K562 (cell line): ENCODE data around the gene KIAA0319L. TPM values are rescaled to one million over a fixed set of nuclear protein-coding genes. Genes with fewer than 3 reads are reported as not detected.

Experiments
- ATF3 ChIP-seq, 2 experiments: fragments of 450-650 bp in 1 of 2; sonication (generic) in 1 of 2; formaldehyde crosslinking in 1 of 2; IDR thresholded peaks in 1 of 2; conservative IDR thresholded peaks in 1 of 2; 2 replicates each; pipeline versions ENCODE4 v1.6.1 to v1.8.1; 2016 to 2023; ENCODE audit warnings: mild to moderate bottlenecking in 2 of 2, moderate library complexity in 2 of 2, inconsistent platforms in 1 of 2, missing genetic modification reagents in 1 of 2
- BMI1 ChIP-seq: fragments of 150-350 bp; IDR thresholded peaks from 2 replicates; pipeline ENCODE4 v1.6.1; 2014; ENCODE audit warnings: low read length
- CGGBP1 ChIP-seq: fragments of 250-450 bp; sonication (Bioruptor Pico); IDR thresholded peaks from 2 replicates; pipeline ENCODE4 v1.9.0; 2021; ENCODE audit warnings: mild to moderate bottlenecking
- E2F8 ChIP-seq: fragments of 450-650 bp; IDR thresholded peaks from 2 replicates; pipeline ENCODE4 v1.7.1; 2018; ENCODE audit warnings: mild to moderate bottlenecking, low read depth; ENCODE audit not compliant: partially characterized antibody
- ETS1 ChIP-seq: conservative IDR thresholded peaks from 2 replicates; pipeline ENCODE4 v1.6.1; 2011; ENCODE audit warnings: low read depth, mild to moderate bottlenecking, low read length; ENCODE audit not compliant: control insufficient read depth
- FOXA1 ChIP-seq: fragments of 450-650 bp; IDR thresholded peaks from 2 replicates; pipeline ENCODE4 v1.6.1; 2016; ENCODE audit warnings: mild to moderate bottlenecking, borderline replicate concordance
- GABPA ChIP-seq: fragments of 200-800 bp; sonication (Bioruptor generic); conservative IDR thresholded peaks from 2 replicates; pipeline ENCODE4 v1.6.1; 2016; ENCODE audit warnings: low read depth, missing genetic modification characterization, missing compliant biosample characterization
- HDAC1 ChIP-seq, 2 experiments: fragments of 450-650 bp; IDR thresholded peaks; 2 replicates each; pipeline ENCODE4 v1.6.1; 2016 to 2017; ENCODE audit warnings: inconsistent platforms in 1 of 2, mild to moderate bottlenecking in 1 of 2, moderate library complexity in 1 of 2
- L3MBTL2 ChIP-seq: fragments of 450-650 bp; IDR thresholded peaks from 2 replicates; pipeline ENCODE4 v1.6.1; 2016; ENCODE audit warnings: mild to moderate bottlenecking, moderate library complexity
- LARP7 ChIP-seq: fragments of 450-650 bp; IDR thresholded peaks from 2 replicates; pipeline ENCODE4 v1.6.1; 2016
- PHF20 ChIP-seq: fragments of 450-650 bp; IDR thresholded peaks from 2 replicates; pipeline ENCODE4 v1.6.1; 2018; ENCODE audit not compliant: partially characterized antibody
- PHTF2 ChIP-seq: fragments of 250-450 bp; sonication (Bioruptor Pico); IDR thresholded peaks from 2 replicates; pipeline ENCODE4 v1.5.0; 2021; ENCODE audit warnings: mild to moderate bottlenecking
- RBM17 ChIP-seq: fragments of 200-400 bp; formaldehyde crosslinking; IDR thresholded peaks from 2 replicates; pipeline ENCODE4 v1.6.1; 2017; ENCODE audit warnings: low read depth, mild to moderate bottlenecking, low read length, borderline replicate concordance
- SIX5 ChIP-seq, 2 experiments: IDR thresholded peaks; 2 replicates each; pipeline ENCODE4 v1.6.1; 2011; ENCODE audit warnings: low read length in 2 of 2, borderline replicate concordance in 1 of 2, low read depth in 1 of 2, mild to moderate bottlenecking in 1 of 2, moderate library complexity in 1 of 2; ENCODE audit not compliant: insufficient read depth in 1 of 2
- THRB ChIP-seq: fragments of 450-650 bp; formaldehyde crosslinking; conservative IDR thresholded peaks from 2 replicates; pipeline ENCODE4 v1.4.0; 2022; ENCODE audit warnings: mild to moderate bottlenecking, missing genetic modification characterization
- ZBTB9 ChIP-seq: fragments of 450-650 bp; formaldehyde crosslinking; IDR thresholded peaks from 2 replicates; pipeline ENCODE4 v1.4.0; 2020; ENCODE audit warnings: mild to moderate bottlenecking, moderate library complexity
- ZEB2 ChIP-seq: fragments of 450-650 bp; IDR thresholded peaks from 2 replicates; pipeline ENCODE4 v1.6.1; 2016
- ZNF134 ChIP-seq: fragments of 250-450 bp; sonication (Bioruptor Pico); conservative IDR thresholded peaks from 2 replicates; pipeline ENCODE4 v1.4.0; 2020
- ZNF655 ChIP-seq: fragments of 250-450 bp; sonication (Bioruptor Pico); IDR thresholded peaks from 2 replicates; pipeline ENCODE4 v1.5.0; 2021
- polyA plus RNA-seq, 8 experiments: library from polyadenylated mRNA; depleted of rRNA in 4 of 8; stranded (reverse) in 5 of 8; unstranded in 3 of 8; fragments of >200 nt; fragmentation: Nextera tagmentation in 2 of 8; fragmentation: Illumina TruSeq in 1 of 8; extraction: Ambion mirVana in 2 of 8; extraction: Trizol in 1 of 8; gene quantifications; 2 replicates each; pipeline versions ENCODE4 v1.2.1 to v1.2.3, GENCODE V29; 2011 to 2014; ENCODE audit warnings: inconsistent platforms in 1 of 8, missing spikeins in 1 of 8
- total RNA-seq, 7 experiments: library from RNA; depleted of rRNA in 6 of 7; stranded (reverse); fragments of >200 nt in 6 of 7; fragmentation: Illumina TruSeq in 2 of 7; extraction: Trizol in 2 of 7; gene quantifications; 2 replicates each; pipeline versions ENCODE4 v1.2.1 to v1.2.3, GENCODE V29; 2011 to 2021; ENCODE audit warnings: low replicate concordance in 1 of 7

KIAA0319L gene
- total and polyA plus RNA-seq, 9 of the 15 experiments (the other 6 are each of a cell fraction or from before 2014, with no cell fraction given) = 2.4 to 51.7 (median 27.4) TPM

- TF ChIP-seq HDAC1 (IDR thresholded peaks at IDR 0.05) (peak; percentile 89 to 90), BMI1 (no peak), PHF20 (peak; percentile 17), LARP7 (no peak), L3MBTL2 (no peak), PHTF2 (CRISPR knock-in tag) (no peak), CGGBP1 (CRISPR knock-in tag) (no peak), E2F8 (peak; percentile 77), ZNF134 (CRISPR knock-in tag) (peak; percentile 66; the same call in 1 of the 2 replicates), GABPA (tag) (0 out of 2 replicates have a peak, but pooled peaks have one; percentile 23), ATF3 (IDR thresholded peaks at IDR 0.05) (peak; percentile 76; the same call in 1 of the 2 replicates), ATF3 (CRISPR knock-in tag; conservative IDR thresholded peaks at IDR 0.05) (no peak; the same call in 1 of the 2 replicates), RBM17 (no peak), ZBTB9 (CRISPR knock-in tag) (0 out of 2 replicates have a peak, but pooled peaks have one; percentile 68), ZNF655 (CRISPR knock-in tag) (no peak), THRB (CRISPR knock-in tag) (no peak), ZEB2 (peak; percentile 99), FOXA1 (no peak), ETS1 (no peak), SIX5 (IDR thresholded peaks at IDR 0.05; ENCODE audit: borderline replicate concordance in 1 of 2, insufficient read depth in 1 of 2, low read depth in 1 of 2, low read length in 2 of 2) (no peak; a peak in 1 of 4 replicates)
These were observed 57.5 kb downstream of the KIAA0319L start (continued) for GRCh38 chr1:35499652-35500176.
